ENCODE data around the gene NT5DC4.

NT5DC4 gene

GRCh38 chr2:112774536-112775285, 53.9 kb downstream of the NT5DC4 start:
- ChIA-PET CTCF (no interaction called here), POLR2A (no interaction called here)
- H3K27me3 ChIP-seq (replicated peaks in 2 of 5; ENCODE audit: control insufficient read depth in 4 of 5, insufficient read depth in 5 of 5, low read length in 4 of 5): no peaks in the 10 kb centered on the region
- no peaks in the 10 kb centered on the region for H3K9me3 ChIP-seq (ENCODE audit: control extremely low read depth in 1 of 5, control insufficient read depth in 4 of 5, insufficient read depth in 2 of 5, low read depth in 1 of 5, low read length in 4 of 5)
- 91% methylated on average over 3 of the region's 3 CpGs for WGBS (ENCODE audit: insufficient coverage)
- no peaks in the 10 kb centered on the region for H3K36me3 ChIP-seq (ENCODE audit: control insufficient read depth in 4 of 4, insufficient read depth in 4 of 4, low read length in 3 of 4)
- H3K4me3 ChIP-seq (ENCODE audit: control insufficient read depth in 1 of 7, extremely low read depth in 1 of 7, insufficient read depth in 4 of 7, low read depth in 2 of 7, low read length in 6 of 7): no peak overlapping the region
- no peak for DNase-seq
- no peak overlapping the region for H3K27ac ChIP-seq (ENCODE audit: insufficient read depth in 1 of 2, low read depth in 1 of 2, low read length in 2 of 2, poor library complexity in 1 of 2, severe bottlenecking in 2 of 2)
- H3K4me1 ChIP-seq (ENCODE audit: control extremely low read depth in 1 of 4, control insufficient read depth in 4 of 4, insufficient read depth in 4 of 4, low read length in 3 of 4): peaks cover 0 to 15% (median 9%) of the 10 kb centered on the region in 4 experiments

GRCh38 chr2:112776113-112776512, 55.3 kb downstream of the NT5DC4 start:
- no CpG with 5 or more reads among the region's 3 CpGs for WGBS (ENCODE audit: insufficient coverage)
- Histone ChIP-seq H3K4me3 (ENCODE audit: control insufficient read depth in 1 of 7, extremely low read depth in 1 of 7, insufficient read depth in 4 of 7, low read depth in 2 of 7, low read length in 6 of 7) (no peak overlapping the region), H3K27me3 (replicated peaks in 2 of 5; ENCODE audit: control insufficient read depth in 4 of 5, insufficient read depth in 5 of 5, low read length in 4 of 5) (no peaks in the 10 kb centered on the region), H3K9me3 (ENCODE audit: control extremely low read depth in 1 of 5, control insufficient read depth in 4 of 5, insufficient read depth in 2 of 5, low read depth in 1 of 5, low read length in 4 of 5) (no peaks in the 10 kb centered on the region), H3K27ac (ENCODE audit: insufficient read depth in 1 of 2, low read depth in 1 of 2, low read length in 2 of 2, poor library complexity in 1 of 2, severe bottlenecking in 2 of 2) (no peak overlapping the region), H3K4me1 (ENCODE audit: control extremely low read depth in 1 of 4, control insufficient read depth in 4 of 4, insufficient read depth in 4 of 4, low read length in 3 of 4) (peaks cover 0 to 15% (median 9%) of the 10 kb centered on the region in 4 experiments), H3K36me3 (ENCODE audit: control insufficient read depth in 4 of 4, insufficient read depth in 4 of 4, low read length in 3 of 4) (no peaks in the 10 kb centered on the region)
- CTCF ChIA-PET: no interaction called here
- POLR2A ChIA-PET: no interaction called here
- DNase-seq: no peak

- Histone ChIP-seq H3K9me3 (ENCODE audit: control extremely low read depth in 1 of 5, control insufficient read depth in 4 of 5, insufficient read depth in 2 of 5, low read depth in 1 of 5, low read length in 4 of 5) (no peaks in the 10 kb centered on the region), H3K27me3 (replicated peaks in 2 of 5; ENCODE audit: control insufficient read depth in 4 of 5, insufficient read depth in 5 of 5, low read length in 4 of 5) (no peaks in the 10 kb centered on the region), H3K27ac (ENCODE audit: insufficient read depth in 1 of 2, low read depth in 1 of 2, low read length in 2 of 2, poor library complexity in 1 of 2, severe bottlenecking in 2 of 2) (no peak overlapping the region), H3K4me3 (ENCODE audit: control insufficient read depth in 1 of 7, extremely low read depth in 1 of 7, insufficient read depth in 4 of 7, low read depth in 2 of 7, low read length in 6 of 7) (no peak overlapping the region), H3K36me3 (ENCODE audit: control insufficient read depth in 4 of 4, insufficient read depth in 4 of 4, low read length in 3 of 4) (no peaks in the 10 kb centered on the region), H3K4me1 (ENCODE audit: control extremely low read depth in 1 of 4, control insufficient read depth in 4 of 4, insufficient read depth in 4 of 4, low read length in 3 of 4) (peaks cover 0 to 15% (median 9%) of the 10 kb centered on the region in 4 experiments)
- POLR2A ChIA-PET: no interaction called here
- CTCF ChIA-PET: interaction anchor here (0.7 kb wide), 1 partner anchor 20 kb away, joined by 3 read pairs; no protein-coding TSS in a partner anchor
- DNase-seq: peak in 1 of 3 donors; percentile 31
Measured at GRCh38 chr2:112777036-112777435, 56.2 kb downstream of the NT5DC4 start.

- H3K4me3 ChIP-seq (ENCODE audit: control insufficient read depth in 1 of 7, extremely low read depth in 1 of 7, insufficient read depth in 4 of 7, low read depth in 2 of 7, low read length in 6 of 7): no peak overlapping the region
- POLR2A ChIA-PET: no interaction called here
- no peaks in the 10 kb centered on the region for H3K27me3 ChIP-seq (replicated peaks in 2 of 5; ENCODE audit: control insufficient read depth in 4 of 5, insufficient read depth in 5 of 5, low read length in 4 of 5)
- H3K27ac ChIP-seq (ENCODE audit: insufficient read depth in 1 of 2, low read depth in 1 of 2, low read length in 2 of 2, poor library complexity in 1 of 2, severe bottlenecking in 2 of 2): no peak overlapping the region
- no peak for DNase-seq
- CTCF ChIA-PET: interaction anchor here (1.4 kb wide), 1 partner anchor 29 kb away, joined by 3 read pairs; no protein-coding TSS in a partner anchor
- no CpG with 5 or more reads among the region's 1 CpG for WGBS (ENCODE audit: insufficient coverage)
- H3K4me1 ChIP-seq (ENCODE audit: control extremely low read depth in 1 of 4, control insufficient read depth in 4 of 4, insufficient read depth in 4 of 4, low read length in 3 of 4): peaks cover under 1 to 30% (median 17%) of the 10 kb centered on the region in 4 experiments
- H3K36me3 ChIP-seq (ENCODE audit: control insufficient read depth in 4 of 4, insufficient read depth in 4 of 4, low read length in 3 of 4): no peaks in the 10 kb centered on the region
- H3K9me3 ChIP-seq (ENCODE audit: control extremely low read depth in 1 of 5, control insufficient read depth in 4 of 5, insufficient read depth in 2 of 5, low read depth in 1 of 5, low read length in 4 of 5): no peaks in the 10 kb centered on the region
Measured at GRCh38 chr2:112779598-112779997, 58.8 kb downstream of the NT5DC4 start.

GRCh38 chr2:112782234-112782799, 61.5 kb downstream of the NT5DC4 start:
- Histone ChIP-seq H3K9me3 (ENCODE audit: control extremely low read depth in 1 of 5, control insufficient read depth in 4 of 5, insufficient read depth in 2 of 5, low read depth in 1 of 5, low read length in 4 of 5) (no peaks in the 10 kb centered on the region), H3K4me1 (ENCODE audit: control extremely low read depth in 1 of 4, control insufficient read depth in 4 of 4, insufficient read depth in 4 of 4, low read length in 3 of 4) (peaks cover 12 to 40% (median 19%) of the 10 kb centered on the region in 4 experiments), H3K4me3 (ENCODE audit: control insufficient read depth in 1 of 7, extremely low read depth in 1 of 7, insufficient read depth in 4 of 7, low read depth in 2 of 7, low read length in 6 of 7) (no peak overlapping the region), H3K36me3 (ENCODE audit: control insufficient read depth in 4 of 4, insufficient read depth in 4 of 4, low read length in 3 of 4) (no peaks in the 10 kb centered on the region), H3K27ac (ENCODE audit: insufficient read depth in 1 of 2, low read depth in 1 of 2, low read length in 2 of 2, poor library complexity in 1 of 2, severe bottlenecking in 2 of 2) (no peak overlapping the region), H3K27me3 (replicated peaks in 2 of 5; ENCODE audit: control insufficient read depth in 4 of 5, insufficient read depth in 5 of 5, low read length in 4 of 5) (no peaks in the 10 kb centered on the region)
- POLR2A ChIA-PET: interaction anchor here (0.6 kb wide), 1 partner anchor 12 kb away, joined by 3 read pairs; no protein-coding TSS in a partner anchor
- 70% methylated on average over 2 of the region's 3 CpGs for WGBS (ENCODE audit: insufficient coverage)
- CTCF ChIA-PET: interaction anchor here (0.8 to 8.3 kb wide), 4 partner anchors 10 to 52 kb away, joined by 3 to 34 read pairs (median 7); partner anchors contain the start of gene IL1B
- DNase-seq: no peak

GRCh38 chr2:112783187-112783714, 62.4 kb downstream of the NT5DC4 start:
- H3K4me3 ChIP-seq (ENCODE audit: control insufficient read depth in 1 of 7, extremely low read depth in 1 of 7, insufficient read depth in 4 of 7, low read depth in 2 of 7, low read length in 6 of 7): peak overlapping the region in 1 of 7 experiments; percentile 20
- H3K4me1 ChIP-seq (ENCODE audit: control extremely low read depth in 1 of 4, control insufficient read depth in 4 of 4, insufficient read depth in 4 of 4, low read length in 3 of 4): peaks cover 15 to 46% (median 23%) of the 10 kb centered on the region in 4 experiments
- WGBS (ENCODE audit: insufficient coverage): 100% methylated on average over 2 of the region's 3 CpGs
- no peaks in the 10 kb centered on the region for H3K9me3 ChIP-seq (ENCODE audit: control extremely low read depth in 1 of 5, control insufficient read depth in 4 of 5, insufficient read depth in 2 of 5, low read depth in 1 of 5, low read length in 4 of 5)
- DNase-seq: no peak
- no peak overlapping the region for H3K27ac ChIP-seq (ENCODE audit: insufficient read depth in 1 of 2, low read depth in 1 of 2, low read length in 2 of 2, poor library complexity in 1 of 2, severe bottlenecking in 2 of 2)
- ChIA-PET CTCF (interaction anchor here (0.8 to 8.3 kb wide), 5 partner anchors 9 to 51 kb away, joined by 3 to 34 read pairs (median 8); partner anchors contain the start of gene IL1B), POLR2A (no interaction called here)
- H3K36me3 ChIP-seq (ENCODE audit: control insufficient read depth in 4 of 4, insufficient read depth in 4 of 4, low read length in 3 of 4): no peaks in the 10 kb centered on the region
- no peaks in the 10 kb centered on the region for H3K27me3 ChIP-seq (replicated peaks in 2 of 5; ENCODE audit: control insufficient read depth in 4 of 5, insufficient read depth in 5 of 5, low read length in 4 of 5)
